Astrocyte of the cerebellum (primary cell): ENCODE measurements around the gene SLC30A5.

Experiments used
- DNase-seq: peaks from one replicate; pipeline ENCODE4 v3.0.0-alpha.2; 2011; ENCODE audit warnings: low read depth
- H3K4me3 ChIP-seq: 2 replicates; pipeline ENCODE4 v1.5.1; 2011; ENCODE audit warnings: mild to moderate bottlenecking, low read depth, low read length, moderate library complexity
- in situ Hi-C: cut with HindIII; loops from 2 replicates; pipeline ENCODE4 v1.10.0; 2017; ENCODE audit warnings: low sequenced_read_pairs
- TF ChIP-seq, protein P1 (sequence below): IDR thresholded peaks from 2 replicates; pipeline ENCODE4 v1.5.1; 2012; ENCODE audit warnings: low read length, low read depth, moderate library complexity, mild to moderate bottlenecking; ENCODE audit errors: missing control alignments

Gene SLC30A5

DNA sequence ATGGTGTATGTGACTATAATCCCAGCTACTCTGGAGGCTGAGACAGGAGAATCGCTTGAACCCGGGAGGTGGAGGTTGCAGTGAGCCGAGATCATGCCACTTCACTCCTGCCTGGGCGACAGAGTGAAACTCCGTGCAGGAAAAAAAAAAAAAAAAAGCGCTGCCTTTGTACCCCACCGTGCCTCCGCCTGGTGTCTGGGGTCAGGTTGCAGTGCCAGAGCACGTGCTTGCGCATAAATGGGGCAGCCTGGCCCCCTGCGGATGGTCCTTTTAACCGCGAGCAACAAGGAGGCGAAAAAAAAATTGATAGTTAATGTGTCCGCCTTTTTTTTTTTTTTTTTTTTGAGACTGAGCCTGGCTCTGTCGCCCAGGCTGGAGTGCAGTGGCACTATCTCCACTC is 66.8 kb downstream of the SLC30A5 start:
- in situ Hi-C loops: no loop called here
- TF ChIP-seq, protein P1, sequence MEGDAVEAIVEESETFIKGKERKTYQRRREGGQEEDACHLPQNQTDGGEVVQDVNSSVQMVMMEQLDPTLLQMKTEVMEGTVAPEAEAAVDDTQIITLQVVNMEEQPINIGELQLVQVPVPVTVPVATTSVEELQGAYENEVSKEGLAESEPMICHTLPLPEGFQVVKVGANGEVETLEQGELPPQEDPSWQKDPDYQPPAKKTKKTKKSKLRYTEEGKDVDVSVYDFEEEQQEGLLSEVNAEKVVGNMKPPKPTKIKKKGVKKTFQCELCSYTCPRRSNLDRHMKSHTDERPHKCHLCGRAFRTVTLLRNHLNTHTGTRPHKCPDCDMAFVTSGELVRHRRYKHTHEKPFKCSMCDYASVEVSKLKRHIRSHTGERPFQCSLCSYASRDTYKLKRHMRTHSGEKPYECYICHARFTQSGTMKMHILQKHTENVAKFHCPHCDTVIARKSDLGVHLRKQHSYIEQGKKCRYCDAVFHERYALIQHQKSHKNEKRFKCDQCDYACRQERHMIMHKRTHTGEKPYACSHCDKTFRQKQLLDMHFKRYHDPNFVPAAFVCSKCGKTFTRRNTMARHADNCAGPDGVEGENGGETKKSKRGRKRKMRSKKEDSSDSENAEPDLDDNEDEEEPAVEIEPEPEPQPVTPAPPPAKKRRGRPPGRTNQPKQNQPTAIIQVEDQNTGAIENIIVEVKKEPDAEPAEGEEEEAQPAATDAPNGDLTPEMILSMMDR: no peak
- DNase-seq: no peak
- no peak overlapping the region for H3K4me3 ChIP-seq

DNA sequence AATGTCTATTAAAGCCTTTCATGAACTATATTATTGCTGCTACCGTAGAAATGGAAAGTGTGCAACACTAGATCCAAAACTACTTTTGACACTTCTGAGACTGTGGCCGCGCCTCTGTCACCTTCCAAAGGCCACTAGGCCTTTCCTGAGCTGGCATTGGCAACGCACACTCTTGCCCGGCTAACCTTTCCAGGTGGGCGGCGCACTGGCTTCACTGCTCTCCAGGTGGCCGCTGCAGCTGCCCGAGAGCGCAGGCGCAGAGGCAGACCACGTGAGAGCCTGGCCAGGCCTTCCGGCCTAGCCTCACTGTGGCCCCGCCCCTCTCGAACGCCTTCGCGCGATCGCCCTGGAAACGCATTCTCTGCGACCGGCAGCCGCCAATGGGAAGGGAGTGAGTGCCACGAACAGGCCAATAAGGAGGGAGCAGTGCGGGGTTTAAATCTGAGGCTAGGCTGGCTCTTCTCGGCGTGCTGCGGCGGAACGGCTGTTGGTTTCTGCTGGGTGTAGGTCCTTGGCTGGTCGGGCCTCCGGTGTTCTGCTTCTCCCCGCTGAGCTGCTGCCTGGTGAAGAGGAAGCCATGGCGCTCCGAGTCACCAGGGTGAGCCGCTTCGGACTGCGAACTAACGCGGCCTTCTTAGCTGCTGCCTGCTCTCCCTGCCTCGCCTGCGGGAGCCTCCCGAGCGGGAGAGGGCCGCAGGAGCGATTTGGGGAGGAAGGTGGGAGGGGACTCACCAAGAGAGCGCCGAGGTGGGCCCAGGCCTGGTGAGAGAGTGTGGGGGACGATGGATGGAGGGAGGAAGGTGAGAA is 73.1 kb downstream of the SLC30A5 start, which contains the start of gene CCNB1:
Gene CCNB1 (plus strand): TSS at position 465 of the 807 bp plus-strand sequence. CDS start 113 bp downstream, at position 578.
- TF ChIP-seq, protein P1: no peak
- H3K4me3 ChIP-seq: peak within 1 kb of the TSS; percentile 74
- in situ Hi-C loops: no loop called here
- DNase-seq: peak; percentile 87

- in situ Hi-C loops: no loop called here
- no peak for DNase-seq
- TF ChIP-seq, protein P1: no peak
- peak overlapping the region; percentile 74 for H3K4me3 ChIP-seq
Measured at GRCh38 chr5:69167493-69167855, 73.7 kb downstream of the SLC30A5 start.

- in situ Hi-C loops: no loop called here
- peak overlapping the region; percentile 74 for H3K4me3 ChIP-seq
- no peak for DNase-seq
- TF ChIP-seq, protein P1: no peak
Measured at GRCh38 chr5:69167929-69168328, 74.1 kb downstream of the SLC30A5 start.

DNA sequence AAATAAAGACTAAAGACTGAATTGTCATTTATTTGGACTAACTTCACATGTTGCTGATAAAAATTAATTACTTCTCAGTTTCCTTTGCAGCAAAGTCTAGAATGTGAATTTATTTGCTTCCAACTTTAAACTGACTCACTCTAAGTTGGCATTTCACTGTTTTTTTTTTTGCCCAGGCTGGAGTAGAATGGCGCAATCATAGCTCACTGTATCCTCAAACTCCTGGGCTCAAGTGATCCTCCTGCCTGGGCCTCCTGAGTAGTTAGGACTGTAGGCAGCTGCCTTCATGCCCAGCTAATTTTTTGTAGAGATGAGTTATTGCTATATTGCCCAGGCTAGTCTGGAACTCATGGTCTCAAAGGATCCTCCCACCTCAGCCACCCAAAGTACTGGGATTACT is 76.7 kb downstream of the SLC30A5 start:
- in situ Hi-C loops: no loop called here
- no peak overlapping the region for H3K4me3 ChIP-seq
- no peak for DNase-seq
- TF ChIP-seq, protein P1: no peak

- DNase-seq: no peak
- TF ChIP-seq, protein P1: no peak
- no peak overlapping the region for H3K4me3 ChIP-seq
- in situ Hi-C loops: no loop called here
Measured at GRCh38 chr5:69170969-69171368, 77.2 kb downstream of the SLC30A5 start.
